A549 (cell line): ENCODE measurements around the gene CERK. TPM values are rescaled to one million over a fixed set of nuclear protein-coding genes. Genes with fewer than 3 reads are reported as not detected.

Experiments
- ATAC-seq, 2 experiments: fragments of 200-7000 bp in 1 of 2; fragments of >200 bp in 1 of 2; cut with Nextera tagmentation in 1 of 2; cut with Tn5 transposase in 1 of 2; 3 replicates each; pipeline versions ENCODE4 v1.8.0 to v1.9.1; 2018 to 2020; ENCODE audit warnings: mild to moderate bottlenecking in 1 of 2, moderate library complexity in 1 of 2
- CTCF ChIA-PET: fragments of 300-600 bp; sonication (Branson Sonifier 250); formaldehyde crosslinking; extraction: SDS; loops from one replicate; lab custom pipeline; 2021; ENCODE audit warnings: antibody characterized with exemption, inconsistent platforms; lab: Yijun Ruan, JAX
- POLR2A ChIA-PET: fragments of 350-600 bp; formaldehyde crosslinking; extraction: SDS; loops from one replicate; lab custom pipeline; 2021; ENCODE audit warnings: antibody characterized with exemption, inconsistent platforms; lab: Yijun Ruan, JAX
- DNase-seq, 2 experiments: peaks; one replicate each; pipeline versions ENCODE4 v3.0.0 to v3.0.0-alpha.2; 2011 to 2016; ENCODE audit warnings: low read depth in 1 of 2, low spot score in 1 of 2
- FAIRE-seq: peaks from 2 replicates; lab custom pipeline; 2011; peaks lifted over from hg19 to GRCh38; lab: Jason Lieb, UNC
- H3K27ac ChIP-seq, 2 experiments: fragments of >200 bp; sonication (Bioruptor Twin); formaldehyde crosslinking; 3 replicates each; pipeline ENCODE4 v1.5.1; 2016 to 2017
- H3K4me1 ChIP-seq: fragments of >200 bp; sonication (Bioruptor Twin); formaldehyde crosslinking; 3 replicates; pipeline ENCODE4 v1.6.1; 2016
- H3K4me2 ChIP-seq: fragments of >200 bp; sonication (Bioruptor Twin); formaldehyde crosslinking; 3 replicates; pipeline ENCODE4 v1.6.1; 2016
- H3K4me3 ChIP-seq: fragments of >200 bp; sonication (Bioruptor Twin); formaldehyde crosslinking; 3 replicates; pipeline ENCODE4 v1.5.1; 2016
- H3K9me3 ChIP-seq: fragments of >200 bp; sonication (Bioruptor Twin); formaldehyde crosslinking; 3 replicates; pipeline ENCODE4 v1.6.1; 2016
- BCL3 ChIP-seq: fragments of >200 bp; sonication (Bioruptor Twin); formaldehyde crosslinking; IDR thresholded peaks from 3 replicates; pipeline ENCODE4 v1.6.1; 2016
- BHLHE40 ChIP-seq: IDR thresholded peaks from 2 replicates; pipeline ENCODE4 v1.6.1; 2012; ENCODE audit warnings: low read depth, low read length, inconsistent platforms
- CBX2 ChIP-seq: fragments of 200-600 bp; sonication (generic); IDR thresholded peaks from 2 replicates; pipeline ENCODE4 v1.6.1; 2016; ENCODE audit warnings: low read depth, mild to moderate bottlenecking, borderline replicate concordance
- CHD2 ChIP-seq: fragments of 150-350 bp; IDR thresholded peaks from 2 replicates; pipeline ENCODE4 v1.6.1; 2014; ENCODE audit warnings: low read length; ENCODE audit not compliant: partially characterized antibody
- CTCF ChIP-seq: fragments of >200 bp; sonication (Bioruptor Twin); formaldehyde crosslinking; IDR thresholded peaks from 3 replicates; pipeline ENCODE4 v1.5.1; 2016
- EHMT2 ChIP-seq: fragments of 200-600 bp; sonication (generic); IDR thresholded peaks from 2 replicates; pipeline ENCODE4 v1.6.1; 2016; ENCODE audit warnings: antibody characterized with exemption, low read depth, mild to moderate bottlenecking, moderate library complexity
- ELK1 ChIP-seq: fragments of 150-350 bp; IDR thresholded peaks from 2 replicates; pipeline ENCODE4 v1.6.1; 2014; ENCODE audit warnings: low read depth, mild to moderate bottlenecking, low read length
- EP300 ChIP-seq, 2 experiments: fragments of >200 bp; sonication (Bioruptor Twin); formaldehyde crosslinking; IDR thresholded peaks; 2 replicates in 1 of 2; 3 replicates in 1 of 2; pipeline ENCODE4 v1.6.1; 2016 to 2017
- FOSB ChIP-seq: fragments of 250-450 bp; sonication (Bioruptor Pico); IDR thresholded peaks from 2 replicates; pipeline ENCODE4 v1.5.0; 2020; ENCODE audit warnings: mild to moderate bottlenecking, moderate library complexity
- GATA3 ChIP-seq: IDR thresholded peaks from 2 replicates; pipeline ENCODE4 v1.6.1; 2012; ENCODE audit warnings: borderline replicate concordance
- HDAC2 ChIP-seq: fragments of 200-600 bp; sonication (generic); IDR thresholded peaks from 2 replicates; pipeline ENCODE4 v1.6.1; 2016
- HOXA7 ChIP-seq: fragments of 250-450 bp; sonication (Bioruptor Pico); IDR thresholded peaks from 2 replicates; pipeline ENCODE4 v1.5.0; 2020; ENCODE audit warnings: mild to moderate bottlenecking, moderate library complexity
- HOXB13 ChIP-seq: fragments of 250-450 bp; sonication (Bioruptor Pico); IDR thresholded peaks from 2 replicates; pipeline ENCODE4 v1.5.0; 2020; ENCODE audit warnings: low read depth, mild to moderate bottlenecking, moderate library complexity
- KDM1A ChIP-seq: fragments of 200-600 bp; sonication (generic); IDR thresholded peaks from 2 replicates; pipeline ENCODE4 v1.6.1; 2016; ENCODE audit warnings: low read depth, mild to moderate bottlenecking
- MAZ ChIP-seq: fragments of 150-350 bp; IDR thresholded peaks from 2 replicates; pipeline ENCODE4 v1.6.1; 2014; ENCODE audit warnings: antibody characterized with exemption, low read depth, low read length, borderline replicate concordance
- MYC ChIP-seq: IDR thresholded peaks from 2 replicates; pipeline ENCODE4 v1.6.1; 2012; ENCODE audit warnings: mild to moderate bottlenecking, inconsistent platforms, low read length, improper control_type of control experiment, borderline replicate concordance
- PHF8 ChIP-seq: fragments of 200-600 bp; sonication (generic); IDR thresholded peaks from 2 replicates; pipeline ENCODE4 v1.6.1; 2016; ENCODE audit warnings: low read depth, mild to moderate bottlenecking, antibody characterized with exemption, moderate library complexity, borderline replicate concordance
- RARB ChIP-seq: fragments of 250-450 bp; sonication (Bioruptor Pico); IDR thresholded peaks from 2 replicates; pipeline ENCODE4 v1.8.0; 2021; ENCODE audit warnings: mild to moderate bottlenecking, moderate library complexity
- TFCP2L1 ChIP-seq: fragments of 250-450 bp; sonication (Bioruptor Pico); IDR thresholded peaks from 2 replicates; pipeline ENCODE4 v1.5.0; 2021; ENCODE audit warnings: mild to moderate bottlenecking
- USF2 ChIP-seq: fragments of 450-650 bp; IDR thresholded peaks from 2 replicates; pipeline ENCODE4 v1.6.1; 2014; ENCODE audit warnings: antibody characterized with exemption
- ZC3H11A ChIP-seq: fragments of 450-650 bp; IDR thresholded peaks from 2 replicates; pipeline ENCODE4 v1.6.1; 2014; ENCODE audit warnings: antibody characterized with exemption, mild to moderate bottlenecking
- WGBS: methylation state at CpG from one replicate; pipeline ENCODE4 v1.1.6; 2017; ENCODE audit errors: missing lambda C conversion rate; 5-methylcytosine and 5-hydroxymethylcytosine counted together
- polyA plus RNA-seq, 4 experiments: library from polyadenylated mRNA; depleted of rRNA in 3 of 4; stranded (reverse); fragments of >200 nt; fragmentation: RNase III in 1 of 4; extraction: RNeasy Plus Mini Kit Qiagen cat#74134 plus additional on column Dnase treatment in 1 of 4; gene quantifications; 2 replicates in 3 of 4; 3 replicates in 1 of 4; pipeline ENCODE4 v1.2.3, GENCODE V29; 2011 to 2017
- TF ChIP-seq, protein P1 (sequence below): fragments of 250-450 bp; sonication (Bioruptor Pico); IDR thresholded peaks from 2 replicates; pipeline ENCODE4 v1.5.0; 2020; ENCODE audit warnings: low read depth, mild to moderate bottlenecking, moderate library complexity
- TF ChIP-seq, protein P2 (sequence below): fragments of >200 bp; sonication (Bioruptor Twin); formaldehyde crosslinking; IDR thresholded peaks from 2 replicates; pipeline ENCODE4 v1.6.1; 2016
- TF ChIP-seq, protein P3 (sequence below): IDR thresholded peaks from 2 replicates; pipeline ENCODE4 v1.6.1; 2012

Gene CERK
- polyA plus RNA-seq, 2 of the 4 experiments (the other 2 are of a cell fraction) = 13.1 to 15.6 TPM

- peaks cover 2% of the 10 kb centered on the region; the same call in 2 of the 3 replicates for H3K4me1 ChIP-seq
- no peak overlapping the region for H3K4me3 ChIP-seq
- ChIA-PET CTCF (interaction anchor here (1.2 to 2.1 kb wide), 2 partner anchors 17 to 22 kb away, joined by 4 to 6 read pairs; no protein-coding TSS in a partner anchor), POLR2A (no interaction called here)
- TF ChIP-seq TFCP2L1 (CRISPR knock-in tag) (no peak), CTCF (no peak), MAZ (no peak), MYC (no peak)
- H3K27ac ChIP-seq = no peak overlapping the region
- H3K4me2 ChIP-seq = no peak overlapping the region
- H3K9me3 ChIP-seq = no peaks in the 10 kb centered on the region
- ATAC-seq = no peak
- no peak for FAIRE-seq
- 94% methylated on average over 7 of the region's 9 CpGs for WGBS
- DNase-seq = no peak
These were observed 43.2 kb upstream of the CERK start for GRCh38 chr22:46781291-46781690.

DNA sequence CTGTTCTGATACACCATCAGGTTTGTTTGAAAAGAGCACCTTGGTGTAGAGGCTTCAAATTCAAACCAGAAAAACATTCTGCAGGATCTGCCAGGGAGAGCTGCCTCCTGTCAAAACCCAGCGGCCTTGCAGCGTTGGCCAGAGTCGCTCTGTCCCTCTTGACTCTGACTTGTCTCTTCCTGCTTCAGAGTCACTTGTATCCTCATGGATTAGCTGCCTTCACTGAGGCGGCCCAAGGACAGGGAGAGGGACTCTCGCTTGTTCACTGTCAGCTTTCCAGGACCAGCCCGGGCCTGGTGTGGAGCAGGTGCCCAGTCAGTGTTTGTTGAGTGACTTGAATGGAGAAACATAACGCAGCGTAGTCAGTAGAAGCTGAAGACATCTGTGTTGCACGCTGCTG lies 42.4 kb upstream of the CERK start:
- Histone ChIP-seq H3K9me3 (no peaks in the 10 kb centered on the region), H3K27ac (no peak overlapping the region), H3K4me3 (no peak overlapping the region), H3K4me2 (no peak overlapping the region), H3K4me1 (peaks cover 10% of the 10 kb centered on the region)
- POLR2A ChIA-PET = interaction anchor here (1.0 kb wide), 1 partner anchor 18 kb away, joined by 3 read pairs; the partner anchor contains the start of gene TBC1D22A
- CTCF ChIA-PET = interaction anchor here (1.0 to 2.1 kb wide), 3 partner anchors 11 to 23 kb away, joined by 3 to 6 read pairs (median 4); no protein-coding TSS in a partner anchor
- DNase-seq (no peak), ATAC-seq (no peak), FAIRE-seq (no peak)
- TF ChIP-seq HOXB13 (CRISPR knock-in tag) = no peak
- TF ChIP-seq BCL3 = no peak
- TF ChIP-seq GATA3 = no peak
- no peak for TF ChIP-seq CBX2
- no peak for TF ChIP-seq EP300 (IDR thresholded peaks at IDR 0.05)
- TF ChIP-seq USF2 = no peak
- TF ChIP-seq EHMT2 = no peak
- TF ChIP-seq HOXA7 (CRISPR knock-in tag) = no peak
- no peak for TF ChIP-seq KDM1A
- WGBS = 85% methylated on average over 9 of the region's 9 CpGs

- no peak for ATAC-seq
- 92% methylated on average over 9 of the region's 9 CpGs for WGBS
- no peak for FAIRE-seq
- no peak for DNase-seq
- ChIA-PET POLR2A (interaction anchor here (1.0 kb wide), 1 partner anchor 17 kb away, joined by 3 read pairs; the partner anchor contains the start of gene TBC1D22A), CTCF (no interaction called here)
- H3K4me1 ChIP-seq = peaks cover 18% of the 10 kb centered on the region
- no peak overlapping the region for H3K4me2 ChIP-seq
- no peak overlapping the region for H3K27ac ChIP-seq
- H3K9me3 ChIP-seq = no peaks in the 10 kb centered on the region
- no peak overlapping the region for H3K4me3 ChIP-seq
- TF ChIP-seq HDAC2 (no peak), RARB (CRISPR knock-in tag) (no peak), FOSB (CRISPR knock-in tag) (no peak), PHF8 (no peak), KDM1A (no peak), BCL3 (no peak), ELK1 (no peak), ZC3H11A (no peak), BHLHE40 (no peak), CHD2 (no peak)
- TF ChIP-seq, protein P1, sequence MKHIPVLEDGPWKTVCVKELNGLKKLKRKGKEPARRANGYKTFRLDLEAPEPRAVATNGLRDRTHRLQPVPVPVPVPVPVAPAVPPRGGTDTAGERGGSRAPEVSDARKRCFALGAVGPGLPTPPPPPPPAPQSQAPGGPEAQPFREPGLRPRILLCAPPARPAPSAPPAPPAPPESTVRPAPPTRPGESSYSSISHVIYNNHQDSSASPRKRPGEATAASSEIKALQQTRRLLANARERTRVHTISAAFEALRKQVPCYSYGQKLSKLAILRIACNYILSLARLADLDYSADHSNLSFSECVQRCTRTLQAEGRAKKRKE (CRISPR knock-in tag) = no peak
- TF ChIP-seq, protein P2, sequence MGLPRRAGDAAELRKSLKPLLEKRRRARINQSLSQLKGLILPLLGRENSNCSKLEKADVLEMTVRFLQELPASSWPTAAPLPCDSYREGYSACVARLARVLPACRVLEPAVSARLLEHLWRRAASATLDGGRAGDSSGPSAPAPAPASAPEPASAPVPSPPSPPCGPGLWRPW = no peak
- TF ChIP-seq, protein P3, sequence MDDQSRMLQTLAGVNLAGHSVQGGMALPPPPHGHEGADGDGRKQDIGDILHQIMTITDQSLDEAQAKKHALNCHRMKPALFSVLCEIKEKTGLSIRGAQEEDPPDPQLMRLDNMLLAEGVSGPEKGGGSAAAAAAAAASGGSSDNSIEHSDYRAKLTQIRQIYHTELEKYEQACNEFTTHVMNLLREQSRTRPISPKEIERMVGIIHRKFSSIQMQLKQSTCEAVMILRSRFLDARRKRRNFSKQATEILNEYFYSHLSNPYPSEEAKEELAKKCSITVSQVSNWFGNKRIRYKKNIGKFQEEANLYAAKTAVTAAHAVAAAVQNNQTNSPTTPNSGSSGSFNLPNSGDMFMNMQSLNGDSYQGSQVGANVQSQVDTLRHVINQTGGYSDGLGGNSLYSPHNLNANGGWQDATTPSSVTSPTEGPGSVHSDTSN = no peak
These were observed 41.6 kb upstream of the CERK start for GRCh38 chr22:46779651-46780050.
